Cardiac fibroblast (primary cell): ENCODE data around the gene SLC66A2.

Source experiments
- DNase-seq, 2 donors: peaks; one replicate each; pipeline versions ENCODE4 v3.0.0 to v3.0.0-alpha.2; 2010; ENCODE audit warnings: low read depth in 2 of 2
- H3K4me3 ChIP-seq, 2 donors: replicated peaks in 1 of 2; 1 replicate in 1 of 2; 2 replicates in 1 of 2; pipeline ENCODE4 v1.5.1; 2011; ENCODE audit warnings: low read depth in 2 of 2, low read length in 2 of 2, mild to moderate bottlenecking in 2 of 2, moderate library complexity in 1 of 2
- CTCF ChIP-seq: IDR thresholded peaks from one replicate; pipeline ENCODE4 v1.5.1; 2011; ENCODE audit warnings: low read depth, mild to moderate bottlenecking, low read length, inconsistent platforms

The SLC66A2 gene

GRCh38 chr18:79872527-79873444 is 78.7 kb downstream of the SLC66A2 start:
- no peak overlapping the region for H3K4me3 ChIP-seq
- TF ChIP-seq CTCF, result no peak
- DNase-seq, result no peak

GRCh38 chr18:79871481-79872091 is 79.9 kb downstream of the SLC66A2 start:
- no peak overlapping the region for H3K4me3 ChIP-seq
- no peak for DNase-seq
- no peak for TF ChIP-seq CTCF

GRCh38 chr18:79871026-79871390 is 80.4 kb downstream of the SLC66A2 start:
- DNase-seq, result no peak
- TF ChIP-seq CTCF, result no peak
- H3K4me3 ChIP-seq, result no peak overlapping the region

- DNase-seq, result no peak
- no peak overlapping the region for H3K4me3 ChIP-seq
- no peak for TF ChIP-seq CTCF
Observed at GRCh38 chr18:79870301-79871025, 81.0 kb downstream of the SLC66A2 start.

GRCh38 chr18:79869591-79870300 is 81.7 kb downstream of the SLC66A2 start:
- no peak overlapping the region for H3K4me3 ChIP-seq
- TF ChIP-seq CTCF, result no peak
- DNase-seq, result no peak

GRCh38 chr18:79868811-79869541 is 82.5 kb downstream of the SLC66A2 start:
- DNase-seq, result no peak
- no peak overlapping the region for H3K4me3 ChIP-seq
- TF ChIP-seq CTCF, result no peak
